Activated gamma-delta T cell treated with Interleukin-2 at 50 U/mL for 16 hours (primary cell): ENCODE measurements around the gene ALK.

Source experiments
- DNase-seq: peaks from one replicate; pipeline ENCODE4 v3.0.0-alpha.2; 2020

The ALK gene

DNA sequence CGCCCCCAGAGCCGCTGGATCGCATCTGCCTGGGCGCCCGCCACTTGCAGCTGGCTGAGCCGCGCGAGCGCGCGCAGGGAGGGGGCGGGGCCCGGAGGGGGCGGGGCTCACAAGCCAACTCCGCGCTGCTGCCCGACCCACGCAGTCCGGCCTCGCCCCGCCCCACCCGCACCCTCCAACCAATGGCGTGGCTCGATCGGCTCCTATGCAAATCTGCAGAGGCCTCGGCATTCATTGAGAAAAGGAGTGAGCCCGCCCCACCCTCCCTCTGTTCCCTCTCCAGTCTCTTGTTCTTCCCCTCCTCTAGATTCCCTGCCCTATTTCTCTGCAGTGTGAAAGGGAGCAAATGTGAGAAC is at the start of gene ALK:
TSS of gene ALK (minus strand) at position 27 of the 356 bp plus-strand sequence. CDS start 927 bp downstream, outside the sequence.
- DNase-seq = peak; percentile 13

DNA sequence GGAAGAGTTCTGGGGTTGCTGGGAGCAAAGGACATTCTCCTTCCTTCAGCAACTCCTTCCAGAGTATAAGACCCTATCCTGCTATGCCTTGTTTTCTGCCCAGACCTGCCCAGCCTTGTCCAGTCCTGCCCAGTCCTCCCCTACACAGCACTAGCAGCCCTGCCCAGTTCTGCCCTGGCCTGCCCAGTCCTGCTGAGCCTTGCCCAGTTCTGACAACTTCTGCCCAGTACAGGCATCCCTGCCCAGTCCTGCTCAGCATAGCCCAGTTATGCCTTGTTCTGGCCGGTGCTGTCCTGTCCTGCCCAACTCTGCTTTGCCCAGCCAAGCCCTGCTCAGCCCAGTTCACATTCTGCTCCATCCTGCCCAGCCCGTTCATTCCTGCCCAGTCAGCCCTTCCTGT is 44.9 kb upstream of the ALK start:
- no peak for DNase-seq

DNA sequence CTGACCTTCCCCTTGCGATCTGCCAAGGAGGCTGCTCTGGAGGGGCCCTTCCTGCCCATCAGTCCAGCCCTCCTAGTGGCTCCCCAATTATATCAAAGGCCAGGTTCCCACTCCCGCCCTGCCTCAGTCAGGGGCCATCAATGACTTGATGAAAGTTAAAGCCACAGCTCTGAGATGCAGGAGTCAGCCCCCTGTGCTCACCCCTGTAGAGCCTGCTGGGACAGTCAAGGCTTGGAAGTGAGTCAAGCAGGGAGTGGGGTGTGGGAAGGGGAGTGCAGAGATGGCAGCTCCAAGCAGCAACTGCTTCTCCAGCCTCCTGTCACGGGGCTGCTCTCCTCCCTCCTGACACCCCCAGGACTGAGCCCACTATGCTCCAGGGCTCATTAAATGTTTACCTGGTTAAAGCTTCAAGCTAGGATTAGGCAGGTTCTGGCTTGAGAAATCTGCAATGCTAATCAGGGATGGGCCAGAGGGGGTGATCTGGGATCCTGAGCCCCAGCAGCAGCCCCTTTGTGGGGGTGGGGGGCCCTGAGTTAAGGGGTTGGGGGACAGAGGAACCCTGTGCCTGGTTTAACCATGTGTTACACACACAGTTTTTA is 42.7 kb upstream of the ALK start:
- DNase-seq = no peak

DNA sequence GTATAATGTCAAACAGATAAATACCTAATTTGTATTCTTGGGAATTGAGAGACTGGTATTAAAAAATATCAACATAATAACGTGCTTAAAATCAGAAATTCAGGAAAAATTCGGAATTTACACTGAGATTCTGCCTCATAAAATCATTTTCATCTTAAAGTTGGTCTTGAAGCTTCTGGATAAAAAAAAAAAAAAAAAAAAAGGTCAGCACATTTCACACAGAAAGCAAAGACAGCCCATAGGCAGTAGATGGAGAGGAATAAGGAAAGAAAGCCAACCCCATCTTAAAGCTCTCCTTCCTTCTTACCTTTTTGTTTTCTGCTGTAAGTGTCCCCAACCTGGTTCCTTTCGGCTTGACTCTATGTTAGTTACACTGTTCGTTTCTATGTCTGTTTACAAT is 41.5 kb upstream of the ALK start:
- no peak for DNase-seq

DNA sequence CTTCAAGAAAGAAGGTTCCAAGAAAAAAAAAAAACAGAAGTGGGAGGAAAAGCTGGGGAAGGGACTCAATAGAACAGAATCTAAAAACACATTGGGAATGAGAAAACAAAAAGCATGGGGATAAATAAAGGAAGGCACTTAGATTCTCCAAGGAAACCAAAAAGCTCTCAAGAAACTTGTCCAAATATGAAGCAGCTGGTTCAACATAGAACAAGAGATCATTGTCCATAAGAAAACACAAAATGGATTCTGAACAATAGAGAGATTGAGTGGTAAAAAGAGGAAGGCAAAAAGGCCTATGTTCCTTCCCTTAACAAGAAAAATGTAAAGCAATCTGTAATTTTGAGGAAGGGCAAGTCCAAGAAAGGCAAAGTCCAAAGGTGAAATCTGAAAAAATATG is 32.9 kb upstream of the ALK start:
- no peak for DNase-seq

DNA sequence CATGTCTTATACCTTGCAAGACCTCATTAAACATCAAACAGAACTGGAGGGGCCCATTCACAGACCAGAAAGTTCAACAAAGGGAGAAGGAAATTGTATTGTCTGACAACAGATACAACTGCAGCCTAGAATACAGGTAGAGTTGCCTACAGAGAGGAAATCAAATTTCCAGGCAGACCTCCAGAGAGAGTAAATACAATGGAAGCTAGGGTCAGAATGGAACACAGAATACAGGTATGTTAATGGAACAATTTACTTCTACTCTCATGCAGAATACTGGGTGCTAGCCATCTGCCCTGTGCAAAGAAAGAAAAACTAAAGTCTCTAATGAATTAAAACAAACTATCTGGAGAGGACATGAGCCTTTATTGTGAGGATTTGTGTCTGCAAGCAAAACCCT is 31.6 kb upstream of the ALK start:
- no peak for DNase-seq

DNA sequence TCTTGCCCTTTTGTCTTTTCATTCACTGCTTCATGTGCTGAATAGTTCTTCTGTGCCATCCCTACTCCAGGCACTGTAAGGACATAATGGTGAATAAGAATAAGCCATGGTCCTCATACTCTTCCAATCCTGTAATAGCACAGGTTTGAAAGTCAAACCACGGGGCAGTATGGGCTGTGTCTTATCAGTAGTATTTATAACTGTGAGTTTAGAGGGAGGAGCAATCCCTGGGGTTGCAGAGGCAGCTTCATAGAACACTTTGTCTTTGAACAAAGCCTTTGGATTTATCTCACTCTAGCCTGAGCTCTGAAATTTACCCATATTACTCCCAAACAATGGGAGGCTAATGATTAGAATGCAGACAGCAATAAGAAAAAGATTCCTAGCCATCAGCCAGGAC is 30.2 kb upstream of the ALK start:
- no peak for DNase-seq

DNA sequence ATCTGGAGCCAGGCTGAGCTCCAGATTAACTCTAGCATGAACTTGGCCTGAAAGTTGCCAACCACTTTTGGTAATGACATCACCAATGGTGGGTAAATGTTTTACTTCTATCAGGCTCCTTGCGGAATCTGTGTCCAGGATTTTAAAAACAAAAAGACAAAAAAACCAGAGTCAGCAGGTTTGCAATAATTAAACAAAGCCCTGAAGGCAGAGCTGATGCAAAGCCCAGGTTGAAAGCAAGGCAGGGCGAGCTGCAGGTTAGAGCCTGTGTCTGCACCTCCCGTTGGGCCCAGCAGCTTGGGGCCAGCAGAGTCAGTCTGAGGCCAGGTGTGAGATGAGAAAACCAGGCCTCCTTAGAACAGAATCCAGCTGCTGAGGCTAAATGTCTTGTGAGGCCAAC is 29.1 kb upstream of the ALK start:
- no peak for DNase-seq

DNA sequence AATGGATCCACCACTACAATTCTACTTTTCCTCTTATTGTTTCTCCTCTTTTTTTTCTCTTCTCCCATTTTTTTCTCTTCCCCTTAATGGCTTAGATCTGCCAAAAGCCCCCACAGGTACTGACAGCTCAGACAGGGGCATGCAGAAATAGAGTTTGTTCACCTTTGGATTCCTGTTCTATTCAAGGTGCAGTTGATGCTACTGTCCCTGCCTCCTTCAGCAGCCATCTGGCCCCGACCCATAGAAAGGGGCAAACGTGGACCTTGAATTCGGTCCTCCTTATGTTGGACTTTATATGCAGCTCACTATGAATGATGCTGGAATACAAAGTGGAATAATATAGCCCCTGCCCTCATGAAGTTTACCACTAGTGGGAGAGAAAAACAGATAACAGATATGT is 27.7 kb upstream of the ALK start:
- no peak for DNase-seq

DNA sequence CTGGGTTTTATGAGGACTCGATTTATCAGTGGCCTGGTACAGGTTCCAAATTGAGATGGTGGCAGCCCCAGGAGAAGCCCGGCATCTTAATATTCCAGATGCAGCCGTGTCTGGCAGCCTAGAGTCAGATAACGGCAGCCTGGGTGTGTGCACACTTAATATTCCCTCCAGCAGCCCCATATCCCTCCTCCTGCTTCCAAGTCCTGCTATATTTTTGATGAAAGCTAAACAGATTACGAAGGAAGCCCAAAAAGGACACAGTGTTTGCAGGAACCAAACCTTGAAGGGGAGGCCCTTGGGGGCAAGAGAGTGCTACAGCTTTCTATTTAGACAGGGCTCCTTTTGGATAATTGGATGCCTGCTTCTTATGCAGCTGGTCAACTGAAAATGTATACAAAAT is 25.1 kb upstream of the ALK start:
- no peak for DNase-seq

DNA sequence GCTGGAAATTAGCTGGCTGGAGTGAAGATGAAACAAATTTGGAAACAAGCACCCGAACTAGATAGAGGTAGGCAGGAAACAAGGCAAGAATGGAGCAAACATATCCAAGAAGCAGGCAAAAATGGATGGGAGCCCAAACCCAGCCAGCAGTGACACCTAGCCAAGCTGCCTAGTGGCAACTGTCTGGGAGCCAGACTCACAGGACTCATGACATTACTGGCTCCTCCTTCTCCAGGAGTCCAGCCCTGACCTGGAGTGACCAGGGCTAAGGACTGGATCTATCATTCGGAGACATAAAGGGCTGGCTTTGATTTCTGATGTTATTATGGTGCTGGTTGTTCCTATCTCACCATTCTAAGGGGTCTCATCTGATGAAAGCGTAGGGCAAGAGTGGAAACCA is 21.3 kb upstream of the ALK start:
- no peak for DNase-seq

DNA sequence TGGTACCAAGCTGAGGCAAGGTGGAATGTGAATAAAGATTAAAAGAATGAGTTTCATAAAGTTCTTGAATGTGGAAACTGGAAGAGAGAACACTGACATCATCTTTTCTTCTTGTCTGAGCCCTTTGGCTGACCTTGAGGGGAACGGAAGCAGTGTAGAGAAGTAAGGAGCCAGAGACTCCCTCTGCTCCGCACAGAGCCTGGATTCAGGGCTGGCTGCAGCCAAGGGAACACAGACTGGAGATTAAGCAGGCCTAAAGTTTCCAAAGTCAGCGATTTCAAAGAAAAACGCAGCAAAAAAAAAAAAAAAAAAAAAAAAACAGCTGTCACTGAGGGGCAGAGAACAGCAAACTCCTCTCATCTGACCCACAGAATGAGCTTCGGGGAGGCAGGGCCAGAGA is 19.3 kb upstream of the ALK start:
- DNase-seq = no peak

DNA sequence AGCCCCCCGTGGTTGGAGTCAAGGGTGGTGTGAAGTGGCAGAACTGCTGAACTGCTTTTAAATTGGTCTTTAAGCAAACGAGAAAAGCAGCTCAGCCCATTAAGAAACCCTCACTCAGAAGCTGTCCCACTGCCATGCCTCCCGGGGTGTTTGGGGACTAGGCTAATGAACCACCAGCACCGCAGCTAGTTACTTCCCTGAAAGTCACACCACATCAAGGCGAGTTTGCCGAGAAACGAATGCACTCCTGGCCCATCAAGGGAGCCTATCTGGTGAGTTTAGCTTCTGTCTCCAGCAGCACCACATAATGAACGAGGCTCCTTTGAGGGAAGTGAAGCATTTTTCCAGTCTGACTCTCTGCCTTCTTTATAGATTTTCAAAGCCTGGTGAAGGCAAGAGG is 14.6 kb upstream of the ALK start:
- DNase-seq = no peak

DNA sequence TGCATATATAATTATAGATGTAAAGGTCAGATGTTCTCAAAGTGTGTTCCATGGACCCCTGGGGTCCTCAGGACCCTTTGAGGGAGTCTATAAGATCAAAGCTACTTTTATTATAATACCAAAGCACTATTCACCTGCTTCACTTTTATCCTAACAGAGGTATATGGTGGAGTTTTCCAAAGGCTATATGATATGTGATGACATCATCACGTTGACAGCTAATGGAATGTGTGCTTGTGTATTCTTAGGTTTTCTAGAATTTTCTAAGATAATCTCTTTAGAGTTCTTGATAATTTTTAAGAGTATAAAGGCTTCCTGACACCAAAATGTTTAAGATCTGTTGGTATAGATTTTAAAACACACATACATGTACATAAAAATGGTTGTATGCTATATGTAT is 10.4 kb upstream of the ALK start:
- no peak for DNase-seq

DNA sequence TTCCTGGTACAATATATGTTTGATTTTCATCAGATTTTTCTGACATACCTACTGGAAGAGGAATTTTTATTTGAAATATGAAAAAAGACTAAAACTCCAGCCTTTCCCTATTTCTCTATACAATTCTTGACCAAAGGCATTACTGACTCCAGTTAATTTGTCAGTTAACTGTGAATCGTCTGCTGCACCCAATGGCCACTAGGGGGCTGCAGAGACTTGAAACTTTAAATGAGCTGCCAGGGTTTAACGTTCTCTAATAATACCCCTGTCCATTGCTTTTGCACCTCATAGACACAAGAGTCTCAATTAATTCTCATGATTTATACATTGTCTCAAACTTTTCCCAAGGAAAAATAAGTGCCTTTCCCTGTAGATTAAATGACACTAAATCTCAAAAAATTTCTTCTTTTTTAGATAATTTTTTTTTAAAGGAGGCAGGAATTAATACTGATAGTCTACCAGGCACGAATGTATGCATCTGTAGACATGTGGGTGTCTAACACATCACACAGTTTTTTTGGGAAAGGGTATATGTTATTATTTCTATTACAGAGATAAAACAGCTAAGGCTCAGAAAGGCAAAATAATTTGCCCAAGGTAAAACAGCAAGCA is 1.8 kb upstream of the ALK start:
- DNase-seq = peak; percentile 27

DNA sequence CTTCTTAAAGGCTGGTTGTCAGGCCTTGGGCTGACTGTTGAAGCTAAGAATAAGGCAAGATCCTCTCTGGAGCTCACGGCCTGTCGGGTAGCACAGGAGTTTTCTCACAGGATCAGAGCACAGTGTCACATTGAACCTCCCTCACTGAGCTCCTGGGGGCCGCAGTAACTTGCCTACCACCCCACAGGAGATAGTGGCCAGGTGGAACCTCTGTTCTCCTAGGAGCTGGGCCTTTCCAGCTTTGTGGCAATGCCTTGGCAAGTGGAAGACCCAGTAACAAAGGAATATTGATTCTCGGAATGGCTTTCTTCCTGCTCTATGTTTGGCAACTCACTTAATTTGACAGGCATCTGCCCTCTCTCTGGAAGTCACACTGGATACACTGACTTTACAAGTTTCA is 1.2 kb upstream of the ALK start:
- no peak for DNase-seq

DNA sequence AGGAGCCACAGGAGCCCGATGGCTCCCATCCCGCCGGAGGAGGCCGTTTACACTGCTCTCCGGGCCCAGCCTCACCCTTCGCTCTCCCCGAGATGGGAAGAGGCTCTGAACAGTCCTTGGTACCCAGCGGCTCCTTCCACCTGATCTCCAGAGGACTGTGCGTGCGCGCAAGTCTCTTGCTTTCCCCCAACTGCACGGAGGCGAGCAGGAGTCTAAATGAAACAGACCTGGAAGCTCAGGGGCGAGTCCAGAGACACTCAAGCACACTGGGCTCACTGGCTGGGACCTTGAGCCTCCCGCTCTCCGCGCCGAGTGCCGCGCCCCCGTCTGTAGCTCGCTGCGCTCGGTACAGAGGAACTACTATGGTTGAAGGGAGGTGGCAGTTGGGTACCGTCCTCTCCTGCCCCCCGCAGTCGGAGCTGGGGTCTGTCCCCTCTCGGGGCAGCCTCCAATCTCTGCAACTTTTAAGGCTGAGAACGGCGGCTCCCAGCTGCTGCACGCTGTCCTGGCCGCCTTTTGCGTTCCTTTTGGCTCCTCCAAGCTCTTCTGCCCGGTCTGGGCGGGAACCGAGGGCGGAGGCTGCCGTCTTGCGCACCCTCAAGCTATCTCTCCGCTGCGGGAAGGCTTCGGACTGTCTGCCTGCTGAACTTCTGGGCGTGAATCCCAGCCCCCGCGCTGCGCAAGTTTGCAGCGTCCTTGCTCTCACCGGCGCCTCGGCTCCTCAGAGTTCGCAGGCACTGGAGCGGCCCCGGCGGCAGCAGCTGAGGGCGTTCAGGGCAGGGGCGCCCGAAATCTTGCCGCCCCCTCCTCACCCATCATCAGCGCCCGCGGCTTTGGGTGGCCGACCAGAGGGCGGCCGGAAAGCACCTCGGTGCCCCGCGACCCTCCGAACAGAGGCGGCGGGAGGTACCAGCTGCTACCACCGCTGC is 491 bp downstream of the ALK start:
- DNase-seq = no peak

DNA sequence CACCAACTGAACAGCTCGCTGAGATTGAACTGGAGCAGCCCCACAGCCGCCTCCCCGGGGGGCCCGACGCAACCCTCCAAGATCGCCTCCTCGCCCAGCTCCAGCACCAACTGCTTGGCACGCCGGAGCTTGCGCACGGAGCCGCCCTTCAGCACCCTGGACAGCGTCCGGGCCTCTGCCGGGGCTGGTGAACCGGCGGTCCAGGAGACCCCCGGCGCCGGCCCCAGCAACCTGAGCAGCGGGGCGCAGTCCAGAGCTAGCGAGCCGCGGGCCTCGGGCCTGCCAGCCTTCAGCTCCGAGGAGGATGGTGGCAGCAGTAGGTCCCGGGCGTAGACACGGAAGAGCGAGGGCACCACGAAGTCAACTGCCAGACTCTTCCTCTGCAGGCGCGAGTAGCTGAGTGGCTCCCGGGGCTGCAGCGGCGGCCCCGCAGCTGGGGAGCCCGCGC is 1.2 kb downstream of the ALK start:
- DNase-seq = peak; percentile 36

DNA sequence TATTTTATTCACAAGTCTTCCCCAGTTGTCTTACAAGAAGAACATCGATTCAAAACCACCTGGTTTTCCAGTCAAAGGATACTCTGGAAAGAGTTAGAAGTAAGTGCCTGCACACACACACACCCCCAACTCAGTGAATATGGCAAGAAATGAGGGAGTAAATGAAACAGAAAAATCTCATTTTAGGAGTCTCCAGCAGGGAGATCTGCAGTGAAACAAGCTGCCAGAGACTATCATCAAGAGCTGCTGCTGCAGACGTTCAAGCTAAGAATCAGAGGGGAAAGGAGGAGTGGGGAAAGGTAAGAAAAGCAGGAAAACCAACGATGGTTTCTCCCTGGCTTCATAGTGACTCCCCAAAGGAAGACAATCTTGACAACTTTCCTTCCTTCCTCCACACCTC is 2.4 kb downstream of the ALK start:
- no peak for DNase-seq

DNA sequence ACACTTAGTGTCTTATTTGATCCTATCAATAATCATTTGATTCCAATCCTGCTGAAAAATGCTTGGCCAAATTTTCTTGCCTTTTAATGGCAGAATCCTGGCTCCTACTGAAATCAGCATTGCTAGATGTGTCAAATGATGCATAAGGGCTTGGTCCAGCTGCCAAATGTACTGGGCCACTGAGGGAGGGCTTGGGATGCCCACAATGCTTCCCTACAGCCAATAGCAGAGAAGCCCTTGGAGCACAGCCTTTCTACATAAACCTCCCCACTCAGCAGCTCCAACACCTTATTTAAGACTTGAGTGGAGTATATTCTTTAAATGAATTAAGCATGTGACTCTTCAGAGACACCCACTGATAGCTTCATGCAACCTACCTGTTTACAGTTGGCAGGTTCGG is 3.6 kb downstream of the ALK start:
- DNase-seq = no peak

DNA sequence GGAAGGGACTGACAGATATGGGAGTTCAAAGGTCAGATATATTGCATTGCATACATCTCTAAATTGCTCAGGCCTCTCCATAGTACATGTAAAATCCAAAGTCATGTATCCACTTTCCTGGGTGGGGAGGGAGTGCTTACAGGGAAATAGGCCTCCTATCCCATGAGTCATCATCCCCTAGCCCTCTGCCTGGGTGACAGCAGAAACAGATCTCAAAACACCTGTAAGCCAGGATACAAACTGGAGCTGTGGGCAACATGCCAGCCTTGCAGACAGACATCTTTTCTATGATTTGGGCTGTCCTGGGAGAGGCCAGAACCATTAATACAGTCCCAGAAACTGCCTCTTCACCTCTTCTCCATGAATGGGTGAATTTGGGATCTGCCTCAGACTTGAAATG is 4.8 kb downstream of the ALK start:
- no peak for DNase-seq

DNA sequence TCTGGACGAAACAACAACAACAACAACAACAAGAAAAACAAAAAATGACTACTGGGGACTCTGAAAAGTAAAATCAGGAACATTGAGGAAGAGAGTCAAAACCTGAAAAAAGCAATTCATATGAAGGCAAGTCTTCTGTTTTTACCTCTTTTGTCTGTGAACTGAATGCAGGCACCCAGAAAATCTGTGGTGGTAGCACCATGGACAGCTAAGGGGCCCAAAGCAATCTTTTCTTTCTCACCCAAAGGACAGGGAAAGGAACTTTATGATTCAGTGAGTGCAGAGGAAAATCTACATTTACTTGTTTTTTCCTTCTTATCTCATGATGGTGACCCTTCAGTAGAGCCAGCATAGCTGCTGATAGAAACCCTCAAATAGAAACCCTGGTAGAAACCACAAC is 10.4 kb downstream of the ALK start:
- DNase-seq = no peak

DNA sequence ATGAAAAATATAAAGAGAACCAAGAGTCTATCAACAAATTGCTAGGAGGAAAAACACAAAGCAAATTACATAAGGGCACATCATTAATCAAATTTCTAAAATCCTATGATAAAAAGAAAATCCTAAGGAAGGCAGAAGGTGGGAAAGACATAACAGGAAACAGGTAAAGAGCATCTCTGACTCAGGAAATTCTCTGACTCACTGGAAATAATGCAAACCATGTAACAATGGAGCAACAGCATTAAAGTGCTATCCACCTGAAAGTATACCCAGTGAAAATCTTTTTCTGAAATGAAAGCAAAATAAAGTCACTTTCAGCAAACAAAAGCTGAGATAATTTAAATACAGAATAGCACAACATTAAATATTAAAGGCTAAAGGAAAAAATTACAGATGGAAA is 10.9 kb downstream of the ALK start:
- no peak for DNase-seq

DNA sequence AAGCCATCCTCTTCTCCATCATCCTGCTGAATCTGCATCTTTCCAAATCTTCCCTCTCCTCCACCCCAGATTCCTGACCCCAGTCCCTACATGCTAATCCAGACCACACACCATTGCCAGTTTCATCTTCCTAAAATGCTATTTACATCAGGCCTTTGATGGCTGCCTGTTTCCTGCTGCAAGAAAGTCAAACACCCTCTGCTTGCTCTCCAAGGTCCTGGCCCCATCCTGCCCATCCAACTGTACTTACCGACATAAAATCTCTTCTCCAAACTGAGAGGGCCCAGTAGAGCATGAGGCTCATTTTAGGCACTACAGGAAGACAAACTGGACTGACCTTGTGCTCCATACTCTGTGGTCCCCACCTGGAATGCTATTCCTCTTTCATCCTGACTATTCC is 19.0 kb downstream of the ALK start:
- no peak for DNase-seq
